Thoracic aorta (tissue), 2 donors: Measurements from ENCODE around the gene GSTT2. TPM values are rescaled to one million over a fixed set of nuclear protein-coding genes. Genes with fewer than 3 reads are reported as not detected.

Source experiments
- ATAC-seq: fragments of 150-250 bp; one replicate; pipeline ENCODE4 v1.8.0; 2017; ENCODE audit warnings: low read depth; ENCODE audit not compliant: insufficient number of reproducible peaks, low FRiP score
- DNase-seq: peaks from one replicate; pipeline ENCODE4 v3.0.0-alpha.2; 2020; ENCODE audit warnings: low spot score
- H3K27ac ChIP-seq, 2 donors: fragments of 200-600 bp; sonication (generic); 1 replicate in 1 of 2; 2 replicates in 1 of 2; pipeline ENCODE4 v1.5.1; 2016; ENCODE audit warnings: mild to moderate bottlenecking in 2 of 2, moderate library complexity in 2 of 2
- H3K27me3 ChIP-seq: fragments of 200-600 bp; sonication (generic); replicated peaks from 2 replicates; pipeline ENCODE4 v1.6.0; 2016; ENCODE audit warnings: mild to moderate bottlenecking; ENCODE audit not compliant: insufficient read depth
- H3K36me3 ChIP-seq: fragments of 200-600 bp; sonication (generic); one replicate; pipeline ENCODE4 v1.5.1; 2016
- H3K4me1 ChIP-seq, 2 donors: fragments of 200-600 bp; sonication (generic); 1 replicate in 1 of 2; 2 replicates in 1 of 2; pipeline versions ENCODE4 v1.5.1 to v1.6.0; 2016; ENCODE audit warnings: low read depth in 2 of 2, mild to moderate bottlenecking in 1 of 2; ENCODE audit not compliant: control insufficient read depth in 1 of 2
- H3K4me3 ChIP-seq: fragments of 200-600 bp; sonication (generic); 2 replicates; pipeline ENCODE4 v1.5.1; 2016; ENCODE audit warnings: mild to moderate bottlenecking
- H3K9me3 ChIP-seq: fragments of 200-600 bp; sonication (generic); 2 replicates; pipeline ENCODE4 v1.5.1; 2016
- CTCF ChIP-seq: fragments of 200-600 bp; sonication (generic); IDR thresholded peaks from one replicate; pipeline ENCODE4 v1.5.1; 2019; ENCODE audit warnings: antibody characterized with exemption
- total RNA-seq, 2 donors: library from RNA; depleted of rRNA; stranded (reverse); fragments of >200 nt; gene quantifications; one replicate each; pipeline versions ENCODE4 v1.1.0 to v1.2.3, GENCODE V29; 2016

Gene GSTT2
- total RNA-seq, 2 donors from 2014 or later = not detected

GRCh38 chr22:24001314-24001713, 21.4 kb downstream of the GSTT2 start:
- no peak for DNase-seq
- Histone ChIP-seq H3K36me3 (no peaks in the 10 kb centered on the region), H3K4me3 (no peak overlapping the region), H3K27ac (no peak overlapping the region), H3K9me3 (no peaks in the 10 kb centered on the region), H3K27me3 (no peaks in the 10 kb centered on the region), H3K4me1 (peaks cover 6 to 15% of the 10 kb centered on the region in 2 donors)
- ATAC-seq = no peak
- TF ChIP-seq CTCF = no peak

- DNase-seq (no peak), ATAC-seq (no peak)
- no peak for TF ChIP-seq CTCF
- Histone ChIP-seq H3K9me3 (no peaks in the 10 kb centered on the region), H3K27me3 (no peaks in the 10 kb centered on the region), H3K36me3 (no peaks in the 10 kb centered on the region), H3K27ac (no peak overlapping the region), H3K4me3 (no peak overlapping the region), H3K4me1 (peaks cover 6 to 16% of the 10 kb centered on the region in 2 donors)
Observed at GRCh38 chr22:24002272-24002671, 22.3 kb downstream of the GSTT2 start.

- no peaks in the 10 kb centered on the region for H3K9me3 ChIP-seq
- no peak overlapping the region for H3K4me3 ChIP-seq
- DNase-seq (no peak), ATAC-seq (no peak)
- no peak overlapping the region for H3K27ac ChIP-seq
- peaks cover 6 to 16% of the 10 kb centered on the region in 2 donors for H3K4me1 ChIP-seq
- no peaks in the 10 kb centered on the region for H3K36me3 ChIP-seq
- no peaks in the 10 kb centered on the region for H3K27me3 ChIP-seq
- TF ChIP-seq CTCF = no peak
Observed at GRCh38 chr22:24002851-24003250, 22.9 kb downstream of the GSTT2 start.

- H3K4me1 ChIP-seq = peaks cover 6 to 16% of the 10 kb centered on the region in 2 donors
- H3K27ac ChIP-seq = no peak overlapping the region
- no peak for ATAC-seq
- TF ChIP-seq CTCF = no peak
- no peaks in the 10 kb centered on the region for H3K9me3 ChIP-seq
- H3K36me3 ChIP-seq = no peaks in the 10 kb centered on the region
- H3K4me3 ChIP-seq = no peak overlapping the region
- DNase-seq = no peak
- H3K27me3 ChIP-seq = no peaks in the 10 kb centered on the region
Observed at GRCh38 chr22:24003887-24004286, 24.0 kb downstream of the GSTT2 start.

GRCh38 chr22:24005201-24005600, 25.3 kb downstream of the GSTT2 start, which contains the start of gene GSTT4:
TSS of gene GSTT4 (minus strand) at chr22:24005453. CDS start at chr22:24005356, 97 bp downstream.
- Histone ChIP-seq H3K4me1 (peaks cover 6 to 16% of the 10 kb centered on the region in 2 donors), H3K4me3 (peak within 1 kb of the TSS; percentile 18), H3K27me3 (no peaks in the 10 kb centered on the region), H3K9me3 (no peaks in the 10 kb centered on the region), H3K27ac (peak within 1 kb of the TSS; percentile 37 to 67), H3K36me3 (no peaks in the 10 kb centered on the region)
- ATAC-seq (no peak), DNase-seq (no peak)
- no peak for TF ChIP-seq CTCF
